Smooth muscle cell (in vitro differentiated cells): ENCODE data around the gene CLPSL1. TPM values are rescaled to one million over a fixed set of nuclear protein-coding genes. Genes with fewer than 3 reads are reported as not detected.
A peak's percentile ranks its signal among the peaks of the same experiment; 100 is the strongest.

ENCODE experiments used
- DNase-seq: peaks from one replicate; lab custom pipeline; 2025; ENCODE audit not compliant: unreplicated experiment; lab: John Stamatoyannopoulos, UW
- H2AFZ ChIP-seq: fragments of 200-600 bp; sonication (generic); 2 replicates; pipeline ENCODE4 v1.6.0; 2016; ENCODE audit warnings: antibody characterized with exemption, low read depth, mild to moderate bottlenecking
- H3F3A ChIP-seq: fragments of 200-600 bp; sonication (generic); 2 replicates; pipeline ENCODE4 v1.6.0; 2017; ENCODE audit warnings: antibody characterized with exemption, low read depth
- H3K27ac ChIP-seq: fragments of 200-600 bp; sonication (generic); 2 replicates; pipeline ENCODE4 v1.5.1; 2016; ENCODE audit warnings: low read depth, mild to moderate bottlenecking
- H3K27me3 ChIP-seq: fragments of 200-600 bp; sonication (generic); 2 replicates; pipeline ENCODE4 v1.6.1; 2016; ENCODE audit warnings: low read depth, mild to moderate bottlenecking
- H3K36me3 ChIP-seq: fragments of 200-600 bp; sonication (generic); 2 replicates; pipeline ENCODE4 v1.5.1; 2016; ENCODE audit warnings: low read depth
- H3K4me1 ChIP-seq: fragments of 200-600 bp; sonication (generic); 2 replicates; pipeline ENCODE4 v1.5.1; 2016; ENCODE audit warnings: low read depth
- H3K4me2 ChIP-seq: fragments of 200-600 bp; sonication (generic); 2 replicates; pipeline ENCODE4 v1.6.0; 2016; ENCODE audit warnings: mild to moderate bottlenecking
- H3K4me3 ChIP-seq: fragments of 200-600 bp; sonication (generic); 2 replicates; pipeline ENCODE4 v1.5.1; 2016; ENCODE audit warnings: mild to moderate bottlenecking
- H3K79me2 ChIP-seq: fragments of 200-600 bp; sonication (generic); 2 replicates; pipeline ENCODE4 v1.6.0; 2016; ENCODE audit warnings: low read depth, mild to moderate bottlenecking
- H3K9ac ChIP-seq: fragments of 200-600 bp; sonication (generic); 2 replicates; pipeline ENCODE4 v1.6.0; 2016; ENCODE audit warnings: low read depth
- H3K9me3 ChIP-seq: fragments of 200-600 bp; sonication (generic); replicated peaks from 2 replicates; pipeline ENCODE4 v1.5.1; 2016; ENCODE audit warnings: low read depth
- H4K20me1 ChIP-seq: fragments of 200-600 bp; sonication (generic); 2 replicates; pipeline ENCODE4 v1.6.0; 2016; ENCODE audit warnings: low read depth
- WGBS: methylation state at CpG from one replicate; pipeline ENCODE4 v1.1.7; 2016; ENCODE audit warnings: low lambda C conversion rate; 5-methylcytosine and 5-hydroxymethylcytosine counted together
- polyA plus RNA-seq: library from polyadenylated mRNA; unstranded; fragments of >200 nt; fragmentation: Nextera tagmentation; extraction: Ambion mirVana; gene quantifications from 2 replicates; pipeline ENCODE4 v1.2.1, GENCODE V29; 2016
- total RNA-seq: library from RNA; depleted of rRNA; stranded (reverse); fragments of >200 nt; gene quantifications from 2 replicates; pipeline ENCODE4 v1.2.3, GENCODE V29; 2014
- TF ChIP-seq, protein P1 (sequence below): fragments of 200-600 bp; sonication (generic); IDR thresholded peaks from 2 replicates; pipeline ENCODE4 v1.5.1; 2017; ENCODE audit warnings: borderline replicate concordance, mild to moderate bottlenecking, antibody characterized with exemption; ENCODE audit not compliant: insufficient read depth, poor library complexity, severe bottlenecking

Gene CLPSL1
- total and polyA plus RNA-seq, 2 experiments from 2014 or later: not detected

DNA sequence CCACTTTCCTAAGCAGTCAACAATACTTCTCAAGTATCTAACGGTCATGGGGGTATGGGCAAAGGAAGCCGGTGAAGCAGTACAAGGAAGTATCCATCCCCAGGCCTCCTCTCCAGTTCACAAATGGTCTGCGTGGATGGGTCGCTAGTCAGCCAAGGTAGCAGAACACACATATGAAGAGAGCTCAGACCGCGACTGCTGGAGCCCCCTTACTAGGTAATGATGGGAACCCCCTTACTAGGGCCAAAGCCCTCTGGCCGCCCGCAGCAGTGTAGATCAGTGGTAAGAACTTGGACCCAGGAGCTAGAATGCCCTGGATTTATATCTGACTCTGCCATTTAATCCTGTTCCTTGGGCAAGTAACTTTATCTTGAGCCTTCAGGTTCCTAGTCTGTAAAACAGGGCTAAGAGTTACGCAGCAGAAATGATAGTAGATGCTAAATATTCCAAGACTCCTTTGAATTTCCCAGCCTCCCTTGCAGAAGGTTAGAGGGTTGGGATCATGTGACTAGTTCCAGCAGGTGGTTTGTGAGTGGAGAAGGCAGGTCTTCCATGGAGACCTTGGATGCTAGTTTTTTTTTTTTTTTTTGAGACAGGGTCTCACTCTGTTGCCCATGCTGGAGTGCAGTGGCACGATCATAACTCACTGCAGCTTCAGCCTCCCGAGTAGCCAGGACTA lies 6.6 kb upstream of the CLPSL1 start:
- no peaks in the 10 kb centered on the region for H3K36me3 ChIP-seq

DNA sequence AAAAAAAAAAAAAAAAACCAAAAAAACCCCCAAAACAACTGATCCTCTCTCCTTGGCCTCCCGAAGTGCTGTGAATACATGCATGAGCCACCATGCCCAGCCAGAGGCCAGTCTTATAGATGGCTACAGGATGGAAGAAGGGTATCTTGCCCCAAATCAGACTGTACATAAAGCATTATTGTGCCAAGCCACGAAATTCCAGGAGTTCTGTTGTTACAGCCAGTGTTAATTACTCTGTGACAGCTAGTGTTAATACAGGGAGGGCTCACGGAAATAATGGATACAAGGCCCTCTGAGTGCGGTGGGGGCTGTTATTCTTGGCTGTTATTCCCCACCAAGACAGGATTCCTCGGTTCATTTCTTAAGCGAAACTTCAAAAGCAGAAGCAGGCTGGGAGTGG lies 5.8 kb upstream of the CLPSL1 start:
- peaks cover 3% of the 10 kb centered on the region for H3K4me1 ChIP-seq
- no peaks in the 10 kb centered on the region for H3K79me2 ChIP-seq
- no peak overlapping the region for H2AFZ ChIP-seq
- H3K27me3 ChIP-seq: no peaks in the 10 kb centered on the region
- no peaks in the 10 kb centered on the region for H3K9me3 ChIP-seq
- no peak overlapping the region for H3K4me3 ChIP-seq
- TF ChIP-seq, protein P1, sequence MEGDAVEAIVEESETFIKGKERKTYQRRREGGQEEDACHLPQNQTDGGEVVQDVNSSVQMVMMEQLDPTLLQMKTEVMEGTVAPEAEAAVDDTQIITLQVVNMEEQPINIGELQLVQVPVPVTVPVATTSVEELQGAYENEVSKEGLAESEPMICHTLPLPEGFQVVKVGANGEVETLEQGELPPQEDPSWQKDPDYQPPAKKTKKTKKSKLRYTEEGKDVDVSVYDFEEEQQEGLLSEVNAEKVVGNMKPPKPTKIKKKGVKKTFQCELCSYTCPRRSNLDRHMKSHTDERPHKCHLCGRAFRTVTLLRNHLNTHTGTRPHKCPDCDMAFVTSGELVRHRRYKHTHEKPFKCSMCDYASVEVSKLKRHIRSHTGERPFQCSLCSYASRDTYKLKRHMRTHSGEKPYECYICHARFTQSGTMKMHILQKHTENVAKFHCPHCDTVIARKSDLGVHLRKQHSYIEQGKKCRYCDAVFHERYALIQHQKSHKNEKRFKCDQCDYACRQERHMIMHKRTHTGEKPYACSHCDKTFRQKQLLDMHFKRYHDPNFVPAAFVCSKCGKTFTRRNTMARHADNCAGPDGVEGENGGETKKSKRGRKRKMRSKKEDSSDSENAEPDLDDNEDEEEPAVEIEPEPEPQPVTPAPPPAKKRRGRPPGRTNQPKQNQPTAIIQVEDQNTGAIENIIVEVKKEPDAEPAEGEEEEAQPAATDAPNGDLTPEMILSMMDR: no peak
- no peak overlapping the region for H3K4me2 ChIP-seq
- no peak overlapping the region for H3K9ac ChIP-seq
- 86% methylated on average over 6 of the region's 6 CpGs for WGBS
- no peak overlapping the region for H3K27ac ChIP-seq
- DNase-seq: no peak
- H3F3A ChIP-seq: no peaks in the 10 kb centered on the region
- no peaks in the 10 kb centered on the region for H4K20me1 ChIP-seq
- H3K36me3 ChIP-seq: no peaks in the 10 kb centered on the region

More for the DNA sequence above, 6.6 kb upstream of the CLPSL1 start:
- WGBS: 94% methylated on average over 11 of the region's 11 CpGs
- no peak overlapping the region for H3K4me3 ChIP-seq
- no peak overlapping the region for H2AFZ ChIP-seq
- H3K79me2 ChIP-seq: no peaks in the 10 kb centered on the region
- H3K27me3 ChIP-seq: peaks cover 1% of the 10 kb centered on the region
- H3K9me3 ChIP-seq: no peaks in the 10 kb centered on the region
- H3K27ac ChIP-seq: no peak overlapping the region
- H3K4me2 ChIP-seq: no peak overlapping the region
- no peaks in the 10 kb centered on the region for H3F3A ChIP-seq
- H3K4me1 ChIP-seq: peaks cover 3% of the 10 kb centered on the region
- no peak for DNase-seq
- TF ChIP-seq, protein P1: no peak
- no peak overlapping the region for H3K9ac ChIP-seq
- H4K20me1 ChIP-seq: no peaks in the 10 kb centered on the region

DNA sequence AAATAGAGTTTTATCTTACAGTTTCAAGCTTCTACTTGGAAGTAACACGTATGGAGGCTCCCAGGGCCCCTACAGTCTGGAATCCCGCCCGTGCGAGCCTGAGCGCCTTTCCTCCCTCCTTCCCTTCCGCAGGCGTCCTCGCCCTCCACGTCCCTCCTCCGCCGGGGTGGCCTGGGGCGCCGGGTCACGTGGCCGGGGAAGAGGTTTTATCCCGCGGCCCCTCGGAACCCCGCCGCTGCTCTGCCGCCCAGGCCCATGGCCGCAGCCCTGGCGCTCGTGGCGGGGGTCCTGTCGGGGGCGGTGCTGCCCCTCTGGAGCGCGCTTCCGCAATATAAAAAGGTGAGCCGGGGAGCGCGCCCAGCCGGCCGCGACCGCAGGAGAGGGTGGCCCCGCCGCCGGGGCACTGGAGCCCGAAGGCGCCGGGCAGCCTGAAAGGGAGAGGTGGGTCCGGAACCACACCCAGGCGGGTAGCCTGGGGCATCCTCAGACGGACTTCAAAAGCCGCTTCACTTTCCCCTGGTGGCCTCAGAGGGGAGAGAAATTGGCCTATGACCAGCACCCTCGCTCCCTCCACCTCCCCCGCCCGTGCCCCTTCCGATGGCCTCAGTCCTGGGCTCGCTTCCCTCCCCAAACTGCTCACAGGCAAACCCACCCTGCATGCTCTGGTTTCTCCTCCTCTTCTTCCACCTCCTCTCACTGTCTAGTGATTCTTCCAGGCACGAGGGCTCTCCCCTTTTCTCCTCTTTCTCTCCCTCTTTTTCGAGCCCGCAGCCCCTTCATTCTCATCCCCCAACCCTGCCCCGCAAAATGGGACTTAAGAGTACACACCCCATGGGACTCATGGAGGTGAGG lies 4.2 kb upstream of the CLPSL1 start, which contains the start of gene CLPSL2:
Gene CLPSL2, plus strand, starts transcription at position 235 of the 852 bp plus-strand sequence. Its CDS starts 21 bp downstream, at position 256.
- no peaks in the 10 kb centered on the region for H3F3A ChIP-seq
- H3K36me3 ChIP-seq: no peaks in the 10 kb centered on the region
- TF ChIP-seq, protein P1: no peak
- no peaks in the 10 kb centered on the region for H3K9me3 ChIP-seq
- no peak within 1 kb of the TSS for H3K9ac ChIP-seq
- WGBS: 6% methylated on average over 44 of the region's 56 CpGs
- no peaks in the 10 kb centered on the region for H3K79me2 ChIP-seq
- H3K27ac ChIP-seq: no peak within 1 kb of the TSS
- H3K4me1 ChIP-seq: peaks cover 3% of the 10 kb centered on the region
- no peaks in the 10 kb centered on the region for H4K20me1 ChIP-seq
- H2AFZ ChIP-seq: peak within 1 kb of the TSS; percentile 95
- no peak for DNase-seq
- peak within 1 kb of the TSS; percentile 71 for H3K4me3 ChIP-seq
- H3K4me2 ChIP-seq: peak within 1 kb of the TSS; percentile 98
- H3K27me3 ChIP-seq: no peaks in the 10 kb centered on the region
